SW480 (cell line): Measurements from ENCODE around the gene SLITRK5.

ENCODE experiments used
- DNase-seq: peaks from one replicate; pipeline ENCODE4 v3.0.0-alpha.2; 2016; ENCODE audit warnings: low spot score

SLITRK5 gene, protein sequence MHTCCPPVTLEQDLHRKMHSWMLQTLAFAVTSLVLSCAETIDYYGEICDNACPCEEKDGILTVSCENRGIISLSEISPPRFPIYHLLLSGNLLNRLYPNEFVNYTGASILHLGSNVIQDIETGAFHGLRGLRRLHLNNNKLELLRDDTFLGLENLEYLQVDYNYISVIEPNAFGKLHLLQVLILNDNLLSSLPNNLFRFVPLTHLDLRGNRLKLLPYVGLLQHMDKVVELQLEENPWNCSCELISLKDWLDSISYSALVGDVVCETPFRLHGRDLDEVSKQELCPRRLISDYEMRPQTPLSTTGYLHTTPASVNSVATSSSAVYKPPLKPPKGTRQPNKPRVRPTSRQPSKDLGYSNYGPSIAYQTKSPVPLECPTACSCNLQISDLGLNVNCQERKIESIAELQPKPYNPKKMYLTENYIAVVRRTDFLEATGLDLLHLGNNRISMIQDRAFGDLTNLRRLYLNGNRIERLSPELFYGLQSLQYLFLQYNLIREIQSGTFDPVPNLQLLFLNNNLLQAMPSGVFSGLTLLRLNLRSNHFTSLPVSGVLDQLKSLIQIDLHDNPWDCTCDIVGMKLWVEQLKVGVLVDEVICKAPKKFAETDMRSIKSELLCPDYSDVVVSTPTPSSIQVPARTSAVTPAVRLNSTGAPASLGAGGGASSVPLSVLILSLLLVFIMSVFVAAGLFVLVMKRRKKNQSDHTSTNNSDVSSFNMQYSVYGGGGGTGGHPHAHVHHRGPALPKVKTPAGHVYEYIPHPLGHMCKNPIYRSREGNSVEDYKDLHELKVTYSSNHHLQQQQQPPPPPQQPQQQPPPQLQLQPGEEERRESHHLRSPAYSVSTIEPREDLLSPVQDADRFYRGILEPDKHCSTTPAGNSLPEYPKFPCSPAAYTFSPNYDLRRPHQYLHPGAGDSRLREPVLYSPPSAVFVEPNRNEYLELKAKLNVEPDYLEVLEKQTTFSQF

GRCh38 chr13:87671031-87671752 lies at the start of gene SLITRK5:
Gene SLITRK5, plus strand, starts transcription at chr13:87671371. Its CDS starts 4,018 bp downstream, at chr13:87675389.
- no peak for DNase-seq

DNA sequence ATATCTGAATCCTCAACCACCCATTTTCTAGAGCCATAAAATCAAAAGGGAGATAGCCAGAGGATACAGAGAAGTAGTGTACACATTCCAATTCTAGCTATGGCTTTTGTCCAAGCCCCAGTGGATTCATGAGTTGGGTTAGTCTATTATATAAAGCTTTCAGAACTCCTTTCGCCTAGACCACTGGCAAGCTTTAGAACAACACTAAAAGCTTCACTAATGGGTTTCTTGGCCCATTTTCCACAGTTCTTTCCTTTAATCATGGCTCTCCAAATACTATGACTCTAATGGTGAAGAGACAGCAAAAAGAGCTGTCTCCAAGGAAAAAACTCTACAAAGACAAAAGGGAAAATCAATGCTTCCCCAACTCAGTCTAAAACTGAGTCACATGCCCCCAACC lies 48.2 kb upstream of the SLITRK5 start:
- no peak for DNase-seq

GRCh38 chr13:87656306-87656705 lies 14.9 kb upstream of the SLITRK5 start:
- DNase-seq = no peak

DNA sequence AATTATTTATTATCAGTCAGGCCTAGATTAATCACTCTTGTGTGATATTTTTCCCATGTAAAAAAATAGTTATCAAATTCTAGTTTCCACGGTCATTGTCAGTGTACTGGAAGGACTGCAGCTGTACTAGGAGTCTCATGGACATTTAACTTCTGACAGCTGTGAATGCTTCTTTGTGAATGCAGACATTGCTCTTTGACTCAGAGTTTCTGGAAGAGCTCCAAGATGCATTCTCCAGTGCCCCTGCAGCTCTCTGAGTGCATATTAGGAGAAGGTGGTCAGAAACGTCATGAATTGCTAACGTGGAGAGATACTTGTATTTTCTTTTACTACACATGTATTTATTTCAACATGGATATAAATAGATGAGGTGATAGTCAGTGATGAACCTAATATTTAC lies 9.7 kb upstream of the SLITRK5 start:
- no peak for DNase-seq

- DNase-seq = no peak
Observed at GRCh38 chr13:87666831-87667230, 4.3 kb upstream of the SLITRK5 start.

GRCh38 chr13:87667686-87668085 lies 3.5 kb upstream of the SLITRK5 start:
- no peak for DNase-seq

DNA sequence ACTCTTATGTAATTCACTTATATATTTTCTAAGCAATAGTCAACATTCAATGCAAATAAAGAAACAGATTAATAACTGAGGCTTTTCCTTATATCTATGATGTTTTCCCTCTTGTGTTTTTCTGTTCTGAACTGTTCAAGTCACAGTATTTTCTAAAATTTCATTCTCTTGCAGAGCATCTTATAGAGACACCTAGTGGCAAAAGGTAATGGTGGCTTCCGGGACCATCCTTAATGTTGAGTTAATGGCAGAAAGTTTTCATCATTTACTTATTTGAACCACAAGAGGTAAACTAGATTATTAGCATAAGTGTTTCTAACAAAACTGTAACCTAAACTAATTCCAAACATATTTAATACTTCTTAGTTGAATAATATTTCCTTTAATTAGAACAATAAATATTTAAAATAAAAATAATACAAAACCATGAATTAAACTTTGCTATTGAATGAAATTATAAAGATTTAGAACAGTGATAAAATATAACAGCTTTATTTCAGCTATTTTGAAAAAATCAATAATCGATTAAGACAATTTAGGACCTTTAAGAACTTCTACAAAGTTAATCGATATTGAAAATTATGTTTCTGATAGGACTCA lies 1.7 kb upstream of the SLITRK5 start:
- peak; percentile 25 for DNase-seq

DNA sequence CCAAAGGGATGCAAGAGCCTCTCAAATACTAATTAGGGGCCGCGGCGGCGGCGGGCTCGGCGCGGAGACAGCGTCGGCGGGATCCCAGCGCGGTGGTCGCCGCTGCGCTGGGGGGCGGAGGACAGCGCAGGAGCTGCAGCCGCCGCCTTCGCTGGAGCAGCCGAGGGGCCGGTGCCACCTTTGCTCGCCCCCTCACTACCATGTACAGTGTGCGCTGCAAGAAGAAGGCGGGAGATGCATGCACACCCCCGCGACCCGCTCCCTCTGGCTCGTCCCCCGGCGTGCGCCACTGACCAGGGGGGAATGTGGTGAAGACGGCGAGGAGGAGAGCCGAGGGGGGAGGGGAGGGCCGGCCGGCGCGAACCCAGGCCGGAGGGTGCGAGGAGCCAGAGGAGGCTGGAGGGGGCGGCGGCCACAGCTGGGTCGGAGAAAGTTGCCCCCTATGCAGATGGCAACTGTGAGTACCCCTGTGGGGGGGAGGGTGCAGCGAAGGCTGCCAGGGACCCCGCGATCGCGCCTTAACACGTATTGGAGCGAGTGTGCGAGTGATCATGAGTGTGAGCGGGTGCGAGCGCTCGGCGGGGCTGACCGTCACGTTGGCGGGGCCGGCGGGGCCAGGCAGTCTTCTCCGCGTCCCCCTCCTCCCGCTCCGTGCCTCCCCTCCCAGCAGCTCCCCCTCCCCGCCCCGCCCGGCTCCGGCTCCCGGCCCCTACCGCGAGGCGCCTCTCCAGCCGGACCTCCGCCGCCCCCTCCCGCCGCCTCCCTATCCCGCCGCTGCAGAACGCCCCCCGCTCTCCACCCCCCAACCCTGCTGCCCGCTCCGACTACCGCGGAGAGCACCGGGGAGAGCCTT lies 808 bp downstream of the SLITRK5 start:
- DNase-seq = no peak

DNA sequence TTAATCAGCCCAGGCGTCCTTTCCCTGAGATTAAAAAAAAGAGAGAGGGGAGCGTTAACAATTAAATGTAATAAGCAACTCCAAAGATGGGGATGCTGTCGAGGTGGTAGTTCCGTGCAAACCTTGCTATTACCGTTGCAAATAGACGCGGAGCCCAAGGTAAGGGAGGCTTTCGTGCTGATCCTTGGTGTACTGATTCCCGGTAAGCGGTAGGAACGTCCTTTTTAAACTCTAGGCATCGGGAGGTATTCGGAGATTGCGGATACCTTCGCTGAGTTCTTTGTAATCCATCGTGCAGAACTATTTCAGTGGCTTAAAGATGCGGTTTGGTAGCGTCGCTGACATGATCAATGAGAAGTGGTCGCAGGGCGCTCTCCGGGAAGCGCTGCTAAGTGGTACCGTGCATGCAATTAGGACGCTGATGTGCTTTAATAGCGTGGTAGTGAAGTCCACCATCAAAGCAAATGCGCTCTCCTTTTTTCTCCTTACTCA lies 3.1 kb downstream of the SLITRK5 start:
- DNase-seq = no peak

- no peak for DNase-seq
Observed at GRCh38 chr13:87675851-87676250, 4.7 kb downstream of the SLITRK5 start.

DNA sequence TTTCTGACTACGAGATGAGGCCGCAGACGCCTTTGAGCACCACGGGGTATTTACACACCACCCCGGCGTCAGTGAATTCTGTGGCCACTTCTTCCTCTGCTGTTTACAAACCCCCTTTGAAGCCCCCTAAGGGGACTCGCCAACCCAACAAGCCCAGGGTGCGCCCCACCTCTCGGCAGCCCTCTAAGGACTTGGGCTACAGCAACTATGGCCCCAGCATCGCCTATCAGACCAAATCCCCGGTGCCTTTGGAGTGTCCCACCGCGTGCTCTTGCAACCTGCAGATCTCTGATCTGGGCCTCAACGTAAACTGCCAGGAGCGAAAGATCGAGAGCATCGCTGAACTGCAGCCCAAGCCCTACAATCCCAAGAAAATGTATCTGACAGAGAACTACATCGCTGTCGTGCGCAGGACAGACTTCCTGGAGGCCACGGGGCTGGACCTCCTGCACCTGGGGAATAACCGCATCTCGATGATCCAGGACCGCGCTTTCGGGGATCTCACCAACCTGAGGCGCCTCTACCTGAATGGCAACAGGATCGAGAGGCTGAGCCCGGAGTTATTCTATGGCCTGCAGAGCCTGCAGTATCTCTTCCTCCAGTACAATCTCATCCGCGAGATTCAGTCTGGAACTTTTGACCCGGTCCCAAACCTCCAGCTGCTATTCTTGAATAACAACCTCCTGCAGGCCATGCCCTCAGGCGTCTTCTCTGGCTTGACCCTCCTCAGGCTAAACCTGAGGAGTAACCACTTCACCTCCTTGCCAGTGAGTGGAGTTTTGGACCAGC lies 5.3 kb downstream of the SLITRK5 start:
- DNase-seq = no peak

- DNase-seq = no peak
Observed at GRCh38 chr13:87677043-87677495, 5.9 kb downstream of the SLITRK5 start.

DNA sequence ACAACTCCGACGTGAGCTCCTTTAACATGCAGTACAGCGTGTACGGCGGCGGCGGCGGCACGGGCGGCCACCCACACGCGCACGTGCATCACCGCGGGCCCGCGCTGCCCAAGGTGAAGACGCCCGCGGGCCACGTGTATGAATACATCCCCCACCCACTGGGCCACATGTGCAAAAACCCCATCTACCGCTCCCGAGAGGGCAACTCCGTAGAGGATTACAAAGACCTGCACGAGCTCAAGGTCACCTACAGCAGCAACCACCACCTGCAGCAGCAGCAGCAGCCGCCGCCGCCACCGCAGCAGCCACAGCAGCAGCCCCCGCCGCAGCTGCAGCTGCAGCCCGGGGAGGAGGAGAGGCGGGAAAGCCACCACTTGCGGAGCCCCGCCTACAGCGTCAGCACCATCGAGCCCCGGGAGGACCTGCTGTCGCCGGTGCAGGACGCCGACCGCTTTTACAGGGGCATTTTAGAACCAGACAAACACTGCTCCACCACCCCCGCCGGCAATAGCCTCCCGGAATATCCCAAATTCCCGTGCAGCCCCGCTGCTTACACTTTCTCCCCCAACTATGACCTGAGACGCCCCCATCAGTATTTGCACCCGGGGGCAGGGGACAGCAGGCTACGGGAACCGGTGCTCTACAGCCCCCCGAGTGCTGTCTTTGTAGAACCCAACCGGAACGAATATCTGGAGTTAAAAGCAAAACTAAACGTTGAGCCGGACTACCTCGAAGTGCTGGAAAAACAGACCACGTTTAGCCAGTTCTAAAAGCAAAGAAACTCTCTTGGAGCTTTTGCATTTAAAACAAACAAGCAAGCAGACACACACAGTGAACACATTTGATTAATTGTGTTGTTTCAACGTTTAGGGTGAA lies 6.6 kb downstream of the SLITRK5 start:
- peak; percentile 25 for DNase-seq

DNA sequence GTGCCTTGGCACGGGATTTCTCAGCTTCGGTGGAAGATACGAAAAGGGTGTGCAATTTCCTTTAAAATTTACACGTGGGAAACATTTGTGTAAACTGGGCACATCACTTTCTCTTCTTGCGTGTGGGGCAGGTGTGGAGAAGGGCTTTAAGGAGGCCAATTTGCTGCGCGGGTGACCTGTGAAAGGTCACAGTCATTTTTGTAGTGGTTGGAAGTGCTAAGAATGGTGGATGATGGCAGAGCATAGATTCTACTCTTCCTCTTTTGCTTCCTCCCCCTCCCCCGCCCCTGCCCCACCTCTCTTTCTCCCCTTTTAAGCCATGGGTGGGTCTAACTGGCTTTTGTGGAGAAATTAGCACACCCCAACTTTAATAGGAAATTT lies 7.2 kb downstream of the SLITRK5 start:
- no peak for DNase-seq

GRCh38 chr13:87680298-87680697 lies 9.1 kb downstream of the SLITRK5 start:
- peak; percentile 23 for DNase-seq

DNA sequence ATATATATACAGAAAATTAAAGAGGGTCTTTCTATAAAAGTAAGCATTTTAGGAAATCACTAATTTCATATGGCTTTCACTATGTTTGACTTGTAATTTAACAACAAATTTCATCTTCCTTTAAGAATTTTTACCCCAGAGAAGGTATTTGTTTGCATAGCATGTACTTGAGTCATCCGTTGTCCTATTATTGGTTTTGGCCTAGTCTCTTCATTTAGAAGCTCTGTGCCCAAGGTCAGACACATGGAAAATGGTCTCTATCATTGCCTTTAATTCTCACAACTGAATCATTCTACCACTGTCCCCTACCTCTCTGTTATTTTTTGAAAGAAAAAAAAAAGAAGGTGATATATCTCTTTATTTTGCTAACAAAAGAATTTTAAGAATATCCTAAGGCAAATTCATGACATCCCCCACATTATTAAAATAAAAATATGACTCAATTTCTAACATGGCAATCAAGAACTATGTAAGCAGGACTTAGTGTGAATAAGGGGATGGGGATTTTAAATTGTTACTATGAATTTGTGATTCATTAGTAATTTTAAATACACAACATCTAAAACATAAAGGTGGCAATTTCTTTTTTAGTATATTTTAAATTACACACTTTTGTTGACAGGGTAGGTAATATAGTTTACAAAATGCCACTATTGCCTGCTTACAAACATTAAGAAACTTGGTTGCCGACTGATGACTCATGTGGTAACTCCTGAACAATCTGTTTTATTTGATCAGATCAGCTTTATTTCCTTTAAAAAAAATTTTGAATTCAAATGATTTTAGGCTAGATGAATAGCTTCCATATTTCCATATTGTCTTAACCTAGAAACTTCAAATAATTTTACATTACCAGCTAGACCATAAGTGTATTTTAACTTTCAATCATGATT lies 13.9 kb downstream of the SLITRK5 start:
- DNase-seq = no peak

DNA sequence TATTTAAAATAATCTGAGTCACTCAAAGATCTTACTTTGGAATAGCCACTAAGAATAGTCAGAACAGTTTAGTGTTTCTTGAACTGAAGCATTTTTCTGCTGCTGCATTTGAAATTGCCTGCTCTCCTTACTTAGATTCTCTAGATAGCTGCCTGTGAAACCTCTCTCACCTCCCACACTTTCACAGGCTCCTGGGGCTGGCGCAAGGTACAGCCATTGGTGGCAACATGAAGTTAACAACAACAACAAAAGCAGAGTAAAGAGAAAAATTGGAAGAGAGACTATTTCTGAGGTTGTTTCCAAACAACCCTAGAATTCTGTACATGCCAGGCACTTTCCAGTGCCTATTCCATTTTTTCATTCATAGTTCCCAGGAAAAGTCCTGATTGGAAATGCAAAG lies 25.3 kb downstream of the SLITRK5 start:
- DNase-seq = no peak

- DNase-seq = no peak
Observed at GRCh38 chr13:87698268-87698667, 27.1 kb downstream of the SLITRK5 start.
